B cell (primary cell): ENCODE results near the gene CCDC177. TPM values are rescaled to one million over a fixed set of nuclear protein-coding genes. Genes with fewer than 3 reads are reported as not detected.

Source experiments
- ATAC-seq: fragments of 200-7000 bp; cut with Tn5 transposase; one replicate; pipeline ENCODE4 v1.10.0; 2021; ENCODE audit warnings: low read depth, mild to moderate bottlenecking, moderate number of reproducible peaks, moderate library complexity
- CTCF ChIA-PET: fragments of 350-600 bp; sonication (Branson Sonifier 250); formaldehyde crosslinking; loops from one replicate; lab custom pipeline; 2021; ENCODE audit warnings: antibody characterized with exemption, inconsistent platforms; lab: Charles Lee
- POLR2A ChIA-PET: fragments of 350-600 bp; sonication (Branson Sonifier 250); formaldehyde crosslinking; loops from one replicate; lab custom pipeline; 2021; ENCODE audit warnings: antibody characterized with exemption; lab: Charles Lee
- DNase-seq: peaks from one replicate; pipeline ENCODE4 v3.0.0; 2013
- H2AFZ ChIP-seq: 2 replicates; pipeline ENCODE4 v1.6.1; 2012; ENCODE audit warnings: mild to moderate bottlenecking, low read depth, low read length; ENCODE audit not compliant: insufficient read depth, poor library complexity, severe bottlenecking
- H3K27ac ChIP-seq, 2 donors: 1 replicate in 1 of 2; 2 replicates in 1 of 2; pipeline ENCODE4 v1.5.1; 2012 to 2013; ENCODE audit warnings: low read length in 2 of 2, mild to moderate bottlenecking in 2 of 2, moderate library complexity in 1 of 2
- H3K27me3 ChIP-seq, 4 experiments: fragments of 200-600 bp in 1 of 4; sonication (generic) in 1 of 4; replicated peaks in 1 of 4; 1 replicate in 2 of 4; 2 replicates in 2 of 4; pipeline versions ENCODE4 v1.6.1 to v1.7.0; 2013 to 2016; ENCODE audit warnings: low read length in 3 of 4, mild to moderate bottlenecking in 2 of 4, mixed read lengths in 1 of 4, moderate library complexity in 1 of 4; ENCODE audit not compliant: insufficient read depth in 4 of 4, control insufficient read depth in 3 of 4; ENCODE audit errors: control extremely low read depth in 1 of 4
- H3K36me3 ChIP-seq, 2 experiments: replicated peaks in 1 of 2; 1 replicate in 1 of 2; 2 replicates in 1 of 2; pipeline versions ENCODE4 v1.6.1 to v1.7.1; 2013; ENCODE audit warnings: low read length in 1 of 2; ENCODE audit not compliant: insufficient read depth in 2 of 2, control insufficient read depth in 1 of 2; ENCODE audit errors: control extremely low read depth in 1 of 2, extremely low read depth in 1 of 2
- H3K4me1 ChIP-seq, 2 donors: fragments of 200-600 bp in 1 of 2; sonication (generic) in 1 of 2; 1 replicate in 1 of 2; 2 replicates in 1 of 2; pipeline versions ENCODE4 v1.5.1 to v1.6.1; 2013 to 2017; ENCODE audit warnings: low read length in 2 of 2; ENCODE audit not compliant: control insufficient read depth in 2 of 2, insufficient read depth in 2 of 2
- H3K4me2 ChIP-seq: replicated peaks from 2 replicates; pipeline ENCODE3; 2012; ENCODE audit warnings: mild to moderate bottlenecking, low read depth, low read length; ENCODE audit not compliant: poor library complexity, severe bottlenecking
- H3K4me3 ChIP-seq, 5 experiments: fragments of 200-600 bp in 1 of 5; sonication (generic) in 1 of 5; 1 replicate in 3 of 5; 2 replicates in 2 of 5; pipeline versions ENCODE4 v1.5.1 to v1.7.0; 2011 to 2016; ENCODE audit warnings: low read length in 4 of 5, mild to moderate bottlenecking in 4 of 5, low read depth in 2 of 5, control low read depth in 1 of 5, moderate library complexity in 1 of 5; ENCODE audit not compliant: insufficient read depth in 1 of 5; ENCODE audit errors: control extremely low read depth in 1 of 5, extremely low read depth in 1 of 5
- H3K79me2 ChIP-seq: fragments of 200-600 bp; sonication (generic); one replicate; pipeline ENCODE4 v1.6.0; 2016; ENCODE audit warnings: low read length; ENCODE audit not compliant: control insufficient read depth, insufficient read depth
- H3K9ac ChIP-seq: fragments of 200-600 bp; sonication (generic); 2 replicates; pipeline ENCODE4 v1.6.1; 2017; ENCODE audit warnings: mild to moderate bottlenecking, low read length, moderate library complexity
- H3K9me3 ChIP-seq, 3 donors: one replicate each; pipeline versions ENCODE4 v1.6.1 to v1.7.1; 2013; ENCODE audit warnings: low read length in 2 of 3; ENCODE audit not compliant: control insufficient read depth in 2 of 3, insufficient read depth in 1 of 3; ENCODE audit errors: control extremely low read depth in 1 of 3
- H4K20me1 ChIP-seq: 2 replicates; pipeline ENCODE4 v1.6.0; 2012; ENCODE audit warnings: mild to moderate bottlenecking, low read length; ENCODE audit not compliant: insufficient read depth, control insufficient read depth, poor library complexity, severe bottlenecking
- H3K27ac Mint-ChIP-seq: one replicate; pipeline ENCODE4 v1.8.0; 2021; ENCODE audit warnings: mixed read lengths
- H3K27me3 Mint-ChIP-seq: one replicate; pipeline ENCODE4 v1.8.0; 2021; ENCODE audit warnings: mixed read lengths
- H3K4me1 Mint-ChIP-seq: one replicate; pipeline ENCODE4 v1.8.0; 2021; ENCODE audit warnings: mixed read lengths
- H3K4me3 Mint-ChIP-seq: one replicate; pipeline ENCODE4 v1.8.0; 2021; ENCODE audit warnings: mixed read lengths
- H3K9me3 Mint-ChIP-seq: one replicate; pipeline ENCODE4 v1.8.0; 2022; ENCODE audit warnings: mixed read lengths; ENCODE audit not compliant: insufficient read depth
- CTCF ChIP-seq: fragments of 200-600 bp; IDR thresholded peaks from one replicate; pipeline ENCODE4 v1.8.0; 2022; ENCODE audit warnings: antibody characterized with exemption, mild to moderate bottlenecking
- EZH2 ChIP-seq: IDR thresholded peaks from 2 replicates; pipeline ENCODE4 v1.6.1; 2012; ENCODE audit warnings: borderline replicate concordance, low read depth, mild to moderate bottlenecking, moderate library complexity, low read length; ENCODE audit not compliant: insufficient read depth, poor library complexity, severe bottlenecking
- WGBS: methylation state at CpG from one replicate; pipeline ENCODE4 v1.1.5; 2013; ENCODE audit warnings: missing lambda C conversion rate; ENCODE audit not compliant: insufficient coverage; 5-methylcytosine and 5-hydroxymethylcytosine counted together
- intact Hi-C: fragments of 100-400 bp; cut with micrococcal nuclease; formaldehyde crosslinking; loops from one replicate; pipeline ENCODE4 v1.10.0; 2022
- polyA plus RNA-seq: library from polyadenylated mRNA; depleted of rRNA; stranded (reverse); fragments of >200 nt; gene quantifications from 2 replicates; pipeline ENCODE4 v1.2.3, GENCODE V29; 2012
- total RNA-seq, 2 donors: library from RNA; stranded (reverse); fragments of 120-200 nt in 1 of 2; gene quantifications; 1 replicate in 1 of 2; 2 replicates in 1 of 2; pipeline versions ENCODE4 v1.2.3 to v1.2.4, GENCODE V29; 2013 to 2022

The CCDC177 gene
- total and polyA plus RNA-seq, 2 donors (not counting 1 experiment from before 2014, with no cell fraction given), result not detected

DNA sequence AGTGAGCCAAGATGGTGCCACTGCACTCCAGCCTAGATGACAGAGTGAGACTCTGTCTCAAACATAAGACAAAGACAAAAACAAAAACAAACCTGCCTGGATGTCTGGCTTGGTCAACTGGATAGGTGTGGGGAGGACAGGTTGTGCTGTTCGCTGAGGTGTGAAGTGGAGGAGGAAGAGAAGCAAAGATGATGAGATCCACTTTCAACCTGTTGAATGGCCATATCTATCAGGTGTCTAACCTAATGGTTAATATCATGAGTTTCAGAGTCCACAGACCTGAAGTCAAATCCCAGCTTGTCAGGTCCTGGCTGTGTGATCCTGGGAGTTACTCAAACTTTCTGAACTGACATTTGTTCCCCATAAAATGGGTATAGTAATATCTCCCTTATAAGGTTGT lies 9.7 kb upstream of the CCDC177 start:
- Mint-ChIP-seq H3K4me1 (peaks cover 10% of the 10 kb centered on the region), H3K4me3 (no peak overlapping the region), H3K27me3 (peaks cover 5% of the 10 kb centered on the region), H3K9me3 (no peaks in the 10 kb centered on the region), H3K27ac (no peak overlapping the region)
- H3K9ac ChIP-seq, result no peak overlapping the region
- no peaks in the 10 kb centered on the region for H4K20me1 ChIP-seq
- H3K4me1 ChIP-seq, result peaks cover 0 to 8% of the 10 kb centered on the region in 2 donors
- ATAC-seq, result no peak
- no CpG with 5 or more reads among the region's 1 CpG for WGBS
- no peak overlapping the region for H2AFZ ChIP-seq
- intact Hi-C loops, result no loop called here
- peaks cover 0 to 4% (median 1%) of the 10 kb centered on the region in 3 donors for H3K9me3 ChIP-seq
- TF ChIP-seq EZH2, result no peak
- TF ChIP-seq CTCF, result no peak
- no peak overlapping the region for H3K4me2 ChIP-seq
- ChIA-PET POLR2A (interaction anchor here (0.7 kb wide), 2 partner anchors 141 to 184 kb away, joined by 3 to 5 read pairs; no protein-coding TSS in a partner anchor), CTCF (interaction anchor here (0.6 to 8.4 kb wide), 28 partner anchors 7 to 461 kb away, joined by 3 to 101 read pairs (median 4); partner anchors contain the start of genes CCDC177, PLEKHD1 and SRSF5)
- H3K4me3 ChIP-seq, result no peak overlapping the region
- no peaks in the 10 kb centered on the region for H3K36me3 ChIP-seq
- DNase-seq, result no peak
- no peaks in the 10 kb centered on the region for H3K27me3 ChIP-seq
- H3K79me2 ChIP-seq, result no peaks in the 10 kb centered on the region
- no peak overlapping the region for H3K27ac ChIP-seq

GRCh38 chr14:69582829-69583228 lies 8.2 kb upstream of the CCDC177 start:
- TF ChIP-seq CTCF, result no peak
- no peak for TF ChIP-seq EZH2
- no peak overlapping the region for H3K27ac ChIP-seq
- ATAC-seq (no peak), DNase-seq (no peak)
- no peaks in the 10 kb centered on the region for H3K27me3 ChIP-seq
- Mint-ChIP-seq H3K27ac (no peak overlapping the region), H3K4me3 (no peak overlapping the region), H3K4me1 (peaks cover 10% of the 10 kb centered on the region), H3K9me3 (no peaks in the 10 kb centered on the region), H3K27me3 (peaks cover 13% of the 10 kb centered on the region)
- CTCF ChIA-PET, result interaction anchor here (0.8 to 8.4 kb wide), 4 partner anchors 8 to 147 kb away, joined by 3 to 101 read pairs (median 24); partner anchors contain the start of gene CCDC177
- no peaks in the 10 kb centered on the region for H4K20me1 ChIP-seq
- no peak overlapping the region for H2AFZ ChIP-seq
- peaks cover 0 to 4% (median 1%) of the 10 kb centered on the region in 3 donors for H3K9me3 ChIP-seq
- no peak overlapping the region for H3K4me2 ChIP-seq
- H3K9ac ChIP-seq, result no peak overlapping the region
- H3K36me3 ChIP-seq, result no peaks in the 10 kb centered on the region
- 89% methylated on average over 3 of the region's 4 CpGs for WGBS
- POLR2A ChIA-PET, result no interaction called here
- H3K4me3 ChIP-seq, result no peak overlapping the region
- no peaks in the 10 kb centered on the region for H3K79me2 ChIP-seq
- intact Hi-C loops, result no loop called here
- H3K4me1 ChIP-seq, result peaks cover 0 to 8% of the 10 kb centered on the region in 2 donors
